Hematopoietic multipotent progenitor cell treated with erythropoietin and hydrocortisone succinate and interleukin-3 and kit ligand, for 17 days (in vitro differentiated cells): ENCODE data around the gene NEUROG1.
"Not testable (repeated sequence)": the region's sequence is repeated elsewhere in the genome, so short reads cannot be mapped to it uniquely, and the experiment has no call there.

Source experiments
- DNase-seq: peaks from one replicate; pipeline ENCODE4 v3.0.0-alpha.2; 2015; ENCODE audit warnings: low spot score

The NEUROG1 gene

GRCh38 chr5:135537271-135537670 is 1.5 kb upstream of the NEUROG1 start:
- no peak for DNase-seq

GRCh38 chr5:135535420-135535819 is 344 bp downstream of the NEUROG1 start:
- no peak for DNase-seq

GRCh38 chr5:135534609-135535419 is 950 bp downstream of the NEUROG1 start:
- no peak for DNase-seq

GRCh38 chr5:135533794-135534193 is 2.0 kb downstream of the NEUROG1 start:
- no peak for DNase-seq

GRCh38 chr5:135533334-135533733 is 2.4 kb downstream of the NEUROG1 start:
- no peak for DNase-seq

GRCh38 chr5:135529576-135529975 is 6.2 kb downstream of the NEUROG1 start:
- not testable (repeated sequence) for DNase-seq

GRCh38 chr5:135526924-135527323 is 8.8 kb downstream of the NEUROG1 start:
- no peak for DNase-seq

- DNase-seq = no peak
Observed at GRCh38 chr5:135521964-135522363, 13.8 kb downstream of the NEUROG1 start.

- DNase-seq = no peak
Observed at GRCh38 chr5:135517631-135518030, 18.1 kb downstream of the NEUROG1 start.

- no peak for DNase-seq
Observed at GRCh38 chr5:135514116-135514515, 21.6 kb downstream of the NEUROG1 start.

GRCh38 chr5:135511761-135512575 is 23.8 kb downstream of the NEUROG1 start:
- no peak for DNase-seq

- no peak for DNase-seq
Observed at GRCh38 chr5:135509995-135510394, 25.8 kb downstream of the NEUROG1 start.

- no peak for DNase-seq
Observed at GRCh38 chr5:135508496-135509005, 27.2 kb downstream of the NEUROG1 start.

- DNase-seq = no peak
Observed at GRCh38 chr5:135505973-135506372, 29.8 kb downstream of the NEUROG1 start.

- DNase-seq = no peak
Observed at GRCh38 chr5:135504376-135504775, 31.4 kb downstream of the NEUROG1 start.

- DNase-seq = no peak
Observed at GRCh38 chr5:135503871-135504270, 31.9 kb downstream of the NEUROG1 start.

GRCh38 chr5:135502836-135503520 is 32.8 kb downstream of the NEUROG1 start:
- DNase-seq = no peak

- no peak for DNase-seq
Observed at GRCh38 chr5:135501965-135502364, 33.8 kb downstream of the NEUROG1 start.

GRCh38 chr5:135498637-135498995 is 37.1 kb downstream of the NEUROG1 start:
- no peak for DNase-seq

- no peak for DNase-seq
Observed at GRCh38 chr5:135497971-135498636, 37.7 kb downstream of the NEUROG1 start.

GRCh38 chr5:135495531-135495930 is 40.2 kb downstream of the NEUROG1 start:
- not testable (repeated sequence) for DNase-seq

GRCh38 chr5:135494196-135494595 is 41.6 kb downstream of the NEUROG1 start:
- no peak for DNase-seq
